Smooth muscle cell of the brain vasculature (primary cell): ENCODE results near the gene SUSD3.

Source experiments
- DNase-seq: peaks from one replicate; pipeline ENCODE4 v3.0.0-alpha.2; 2012; ENCODE audit warnings: low read depth, low spot score

SUSD3 gene

GRCh38 chr9:93122721-93123221 lies 64.3 kb downstream of the SUSD3 start:
- no peak for DNase-seq

GRCh38 chr9:93123561-93124283 lies 65.2 kb downstream of the SUSD3 start:
- no peak for DNase-seq

GRCh38 chr9:93124793-93125192 lies 66.3 kb downstream of the SUSD3 start:
- DNase-seq = no peak

- DNase-seq = no peak
Measured at GRCh38 chr9:93125331-93125894, 66.9 kb downstream of the SUSD3 start.

- DNase-seq = no peak
Measured at GRCh38 chr9:93126151-93126781, 67.8 kb downstream of the SUSD3 start.

GRCh38 chr9:93126825-93127368 lies 68.4 kb downstream of the SUSD3 start:
- no peak for DNase-seq

- DNase-seq = no peak
Measured at GRCh38 chr9:93127395-93127911, 69.0 kb downstream of the SUSD3 start.

- no peak for DNase-seq
Measured at GRCh38 chr9:93128011-93128714, 69.7 kb downstream of the SUSD3 start.

GRCh38 chr9:93128715-93129224 lies 70.3 kb downstream of the SUSD3 start:
- DNase-seq = no peak

GRCh38 chr9:93129286-93129685 lies 70.8 kb downstream of the SUSD3 start:
- no peak for DNase-seq

GRCh38 chr9:93129691-93130500 lies 71.4 kb downstream of the SUSD3 start:
- no peak for DNase-seq

GRCh38 chr9:93130861-93131481 lies 72.5 kb downstream of the SUSD3 start:
- DNase-seq = no peak

- DNase-seq = no peak
Measured at GRCh38 chr9:93131599-93132286, 73.2 kb downstream of the SUSD3 start.

GRCh38 chr9:93132287-93132927 lies 73.9 kb downstream of the SUSD3 start:
- no peak for DNase-seq

- no peak for DNase-seq
Measured at GRCh38 chr9:93132946-93133680, 74.6 kb downstream of the SUSD3 start.

GRCh38 chr9:93133681-93134014 lies 75.1 kb downstream of the SUSD3 start:
- DNase-seq = no peak

GRCh38 chr9:93134015-93134739 lies 75.7 kb downstream of the SUSD3 start, which contains the start of gene NINJ1:
NINJ1 (minus strand) TSS chr9:93134251; CDS start chr9:93134217, 34 bp downstream.
- no peak for DNase-seq
